ENCODE measurements around the gene RTN4RL1.
"Not testable (repeated sequence)": the region's sequence is repeated elsewhere in the genome, so short reads cannot be mapped to it uniquely, and the experiment has no call there.

RTN4RL1 gene

DNA sequence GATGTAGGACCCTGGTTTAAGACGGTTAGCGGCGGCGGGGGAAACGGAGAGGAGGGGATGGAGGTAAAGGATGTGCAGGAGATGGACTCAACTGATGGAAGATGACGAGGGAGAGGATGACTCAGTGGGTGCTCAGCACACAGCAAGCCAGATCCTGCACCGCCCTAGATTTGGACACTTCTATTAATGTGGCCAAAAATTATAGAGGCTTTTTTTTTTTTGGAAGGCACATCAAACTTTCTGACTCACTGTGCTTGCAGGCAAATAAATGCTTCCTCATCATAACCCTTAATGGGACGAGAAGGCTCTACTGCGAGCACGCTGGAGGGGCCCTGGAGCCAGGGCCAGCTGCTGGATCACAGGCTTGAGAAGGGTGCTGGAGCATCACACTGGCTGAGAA is 36.0 kb downstream of the RTN4RL1 start:
- H3K4me1 ChIP-seq (ENCODE audit: control insufficient read depth in 1 of 2, insufficient read depth in 2 of 2, low read length in 2 of 2): no peaks in the 10 kb centered on the region
- no peak overlapping the region for H3K9ac ChIP-seq (ENCODE audit: low read depth in 1 of 2, low read length in 2 of 2)
- H3K27ac ChIP-seq (ENCODE audit: low read depth, low read length): no peak overlapping the region
- H3K27me3 ChIP-seq (ENCODE audit: control insufficient read depth in 1 of 2, insufficient read depth in 2 of 2, low read length in 2 of 2): no peaks in the 10 kb centered on the region
- H3K4me3 ChIP-seq (ENCODE audit: low read depth in 1 of 2, low read length in 2 of 2): no peak overlapping the region
- H3K36me3 ChIP-seq (ENCODE audit: control insufficient read depth in 1 of 2, insufficient read depth in 2 of 2, low read length in 2 of 2): no peaks in the 10 kb centered on the region
- H3K9me3 ChIP-seq (ENCODE audit: control insufficient read depth in 1 of 2, low read length in 2 of 2): no peaks in the 10 kb centered on the region

DNA sequence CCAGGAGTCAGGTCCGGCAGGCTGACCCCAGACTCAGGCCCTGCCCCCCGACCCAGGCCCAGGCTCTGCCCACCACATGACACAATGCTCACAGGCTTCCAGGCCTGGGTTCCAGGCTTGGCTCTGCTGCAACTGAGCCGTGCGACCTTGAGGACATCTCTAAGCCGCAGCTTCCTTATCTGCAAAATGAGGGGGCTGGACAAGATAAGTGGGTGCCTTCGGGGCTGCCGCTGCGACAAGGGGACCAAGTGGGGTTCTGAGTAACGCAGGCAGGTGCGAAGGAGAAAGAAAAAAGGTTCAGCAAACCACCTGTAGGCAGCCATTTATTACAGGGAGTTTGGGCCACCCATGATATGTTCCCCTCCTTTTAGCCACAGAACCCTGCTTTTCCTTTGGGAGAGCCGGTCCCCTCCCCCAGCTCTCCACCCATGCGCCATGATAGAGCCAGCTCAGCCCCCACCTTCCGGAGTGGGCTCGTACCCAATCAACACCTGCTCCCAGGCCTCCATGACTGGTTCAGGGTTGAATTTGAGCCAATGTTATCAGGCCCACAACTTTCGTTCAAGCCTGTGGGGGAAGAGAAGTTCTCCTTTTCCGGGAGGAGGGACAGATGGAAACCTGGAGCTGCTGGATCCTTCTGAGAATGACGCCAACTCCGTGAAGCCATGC is 38.2 kb downstream of the RTN4RL1 start:
- H3K9me3 ChIP-seq (ENCODE audit: control insufficient read depth in 1 of 2, low read length in 2 of 2): no peaks in the 10 kb centered on the region
- no peak overlapping the region for H3K27ac ChIP-seq (ENCODE audit: low read depth, low read length)
- no peak overlapping the region for H3K9ac ChIP-seq (ENCODE audit: low read depth in 1 of 2, low read length in 2 of 2)
- no peaks in the 10 kb centered on the region for H3K4me1 ChIP-seq (ENCODE audit: control insufficient read depth in 1 of 2, insufficient read depth in 2 of 2, low read length in 2 of 2)
- no peaks in the 10 kb centered on the region for H3K27me3 ChIP-seq (ENCODE audit: control insufficient read depth in 1 of 2, insufficient read depth in 2 of 2, low read length in 2 of 2)
- H3K4me3 ChIP-seq (ENCODE audit: low read depth in 1 of 2, low read length in 2 of 2): no peak overlapping the region
- no peaks in the 10 kb centered on the region for H3K36me3 ChIP-seq (ENCODE audit: control insufficient read depth in 1 of 2, insufficient read depth in 2 of 2, low read length in 2 of 2)

DNA sequence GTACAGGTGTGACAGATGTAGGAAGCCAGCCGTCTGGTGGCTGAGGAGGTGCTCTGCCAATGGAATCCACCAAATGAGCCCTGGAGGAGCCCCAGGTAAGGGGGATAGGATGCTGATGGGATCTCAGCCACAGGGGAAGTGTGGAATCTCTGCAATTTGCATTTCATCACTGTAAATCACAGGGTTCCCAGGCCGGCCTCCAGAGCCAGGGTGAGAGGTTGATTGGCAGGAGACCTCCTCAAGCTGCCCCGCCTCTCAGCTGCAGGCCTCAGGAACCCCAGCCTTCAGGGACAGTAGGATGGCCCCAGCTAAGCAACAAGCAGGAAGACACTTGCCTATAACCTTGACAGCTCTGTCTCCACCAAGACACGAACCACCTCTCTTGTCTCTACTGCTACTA is 39.4 kb downstream of the RTN4RL1 start:
- Histone ChIP-seq H3K27me3 (ENCODE audit: control insufficient read depth in 1 of 2, insufficient read depth in 2 of 2, low read length in 2 of 2) (no peaks in the 10 kb centered on the region), H3K4me3 (ENCODE audit: low read depth in 1 of 2, low read length in 2 of 2) (no peak overlapping the region), H3K4me1 (ENCODE audit: control insufficient read depth in 1 of 2, insufficient read depth in 2 of 2, low read length in 2 of 2) (no peaks in the 10 kb centered on the region), H3K27ac (ENCODE audit: low read depth, low read length) (no peak overlapping the region), H3K9ac (ENCODE audit: low read depth in 1 of 2, low read length in 2 of 2) (no peak overlapping the region), H3K36me3 (ENCODE audit: control insufficient read depth in 1 of 2, insufficient read depth in 2 of 2, low read length in 2 of 2) (no peaks in the 10 kb centered on the region), H3K9me3 (ENCODE audit: control insufficient read depth in 1 of 2, low read length in 2 of 2) (no peaks in the 10 kb centered on the region)

DNA sequence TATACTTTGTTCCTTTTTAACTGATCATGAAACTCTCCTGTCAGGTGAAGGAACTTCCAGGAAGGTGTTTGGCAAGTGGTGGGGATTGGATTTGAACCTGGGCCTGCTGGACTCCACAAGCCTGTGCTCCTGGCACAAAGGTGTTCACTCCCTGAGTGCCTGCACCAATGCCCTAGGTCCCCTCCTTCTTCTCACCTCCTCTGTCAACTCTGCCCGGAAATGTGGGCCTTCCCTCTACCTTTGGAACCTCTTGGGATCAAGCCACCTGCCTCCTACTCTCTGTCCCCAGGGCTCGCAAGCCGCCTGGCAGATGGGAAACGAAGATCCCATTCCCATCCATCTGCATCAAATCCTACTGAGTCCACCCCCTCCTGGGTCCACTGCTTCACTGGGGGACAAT is 40.0 kb downstream of the RTN4RL1 start:
- Histone ChIP-seq H3K27ac (ENCODE audit: low read depth, low read length) (no peak overlapping the region), H3K4me1 (ENCODE audit: control insufficient read depth in 1 of 2, insufficient read depth in 2 of 2, low read length in 2 of 2) (no peaks in the 10 kb centered on the region), H3K4me3 (ENCODE audit: low read depth in 1 of 2, low read length in 2 of 2) (no peak overlapping the region), H3K36me3 (ENCODE audit: control insufficient read depth in 1 of 2, insufficient read depth in 2 of 2, low read length in 2 of 2) (no peaks in the 10 kb centered on the region), H3K27me3 (ENCODE audit: control insufficient read depth in 1 of 2, insufficient read depth in 2 of 2, low read length in 2 of 2) (no peaks in the 10 kb centered on the region), H3K9ac (ENCODE audit: low read depth in 1 of 2, low read length in 2 of 2) (no peak overlapping the region), H3K9me3 (ENCODE audit: control insufficient read depth in 1 of 2, low read length in 2 of 2) (no peaks in the 10 kb centered on the region)

DNA sequence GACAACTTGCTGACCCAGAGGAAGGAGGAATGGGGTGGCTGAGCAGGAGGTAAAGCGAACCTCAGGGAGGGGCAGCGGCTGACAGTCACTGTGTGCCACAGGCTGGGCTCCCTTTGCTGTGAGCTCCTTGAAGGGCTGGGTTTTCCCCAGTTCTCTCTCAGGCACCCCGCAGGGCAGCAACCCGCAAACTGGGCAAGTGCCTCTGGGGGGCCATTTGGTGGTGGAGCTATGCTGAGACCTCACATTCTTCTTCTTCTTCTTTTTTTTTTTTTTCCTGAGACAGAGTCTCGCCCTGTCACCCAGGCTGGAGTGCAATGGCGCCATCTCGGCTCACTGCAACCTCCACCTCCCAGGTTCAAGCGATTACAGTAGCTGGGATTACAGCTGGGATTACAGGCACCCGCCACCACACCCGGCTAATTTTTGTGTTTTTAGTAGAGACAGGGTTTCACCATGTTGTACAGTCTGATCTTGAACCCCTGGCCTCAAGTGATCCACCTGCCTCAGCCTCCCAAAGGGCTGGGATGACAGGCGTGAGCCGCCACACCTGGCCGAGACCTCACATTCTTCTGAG is 42.3 kb downstream of the RTN4RL1 start:
- H3K27ac ChIP-seq (ENCODE audit: low read depth, low read length); H3K4me3 ChIP-seq (ENCODE audit: low read depth in 1 of 2, low read length in 2 of 2); H3K9me3 ChIP-seq (ENCODE audit: control insufficient read depth in 1 of 2, low read length in 2 of 2); H3K4me1 ChIP-seq (ENCODE audit: control insufficient read depth in 1 of 2, insufficient read depth in 2 of 2, low read length in 2 of 2); H3K36me3 ChIP-seq (ENCODE audit: control insufficient read depth in 1 of 2, insufficient read depth in 2 of 2, low read length in 2 of 2); H3K9ac ChIP-seq (ENCODE audit: low read depth in 1 of 2, low read length in 2 of 2): not testable (repeated sequence)
- peaks cover 10% of the 10 kb centered on the region in 2 donors for H3K27me3 ChIP-seq (ENCODE audit: control insufficient read depth in 1 of 2, insufficient read depth in 2 of 2, low read length in 2 of 2)

DNA sequence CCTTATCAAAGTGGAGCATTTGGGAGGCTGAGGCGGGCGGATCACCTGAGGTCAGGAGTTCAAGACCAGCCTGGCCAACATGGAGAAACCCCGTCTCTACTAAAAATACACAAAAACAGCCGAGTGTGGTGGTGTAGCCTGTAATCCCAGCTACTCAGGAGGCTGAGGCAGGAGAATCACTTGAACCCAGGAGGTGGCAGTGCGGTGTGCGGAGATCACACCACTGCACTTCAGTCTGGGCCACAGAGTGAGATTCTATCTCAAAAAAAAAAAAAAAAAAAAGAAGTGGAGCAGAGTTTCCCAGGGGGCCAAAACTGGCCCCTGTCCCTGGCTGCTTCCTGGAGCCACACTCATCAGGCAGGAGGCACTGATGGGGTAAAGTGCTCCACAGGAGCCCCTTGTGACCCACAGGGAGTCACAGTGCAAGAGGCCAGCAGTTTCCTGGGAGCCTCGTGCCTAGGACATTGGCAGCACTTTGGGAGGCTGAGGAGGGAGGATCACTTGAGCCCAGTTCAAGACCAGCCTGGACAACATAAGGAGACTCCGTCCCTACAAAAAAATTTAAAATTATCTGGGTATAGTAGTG is 44.4 kb downstream of the RTN4RL1 start:
- no peaks in the 10 kb centered on the region for H3K9me3 ChIP-seq (ENCODE audit: control insufficient read depth in 1 of 2, low read length in 2 of 2)
- H3K9ac ChIP-seq (ENCODE audit: low read depth in 1 of 2, low read length in 2 of 2): no peak overlapping the region
- H3K27ac ChIP-seq (ENCODE audit: low read depth, low read length): no peak overlapping the region
- no peak overlapping the region for H3K4me3 ChIP-seq (ENCODE audit: low read depth in 1 of 2, low read length in 2 of 2)
- no peaks in the 10 kb centered on the region for H3K4me1 ChIP-seq (ENCODE audit: control insufficient read depth in 1 of 2, insufficient read depth in 2 of 2, low read length in 2 of 2)
- H3K27me3 ChIP-seq (ENCODE audit: control insufficient read depth in 1 of 2, insufficient read depth in 2 of 2, low read length in 2 of 2): peaks cover 18 to 19% of the 10 kb centered on the region in 2 donors
- no peaks in the 10 kb centered on the region for H3K36me3 ChIP-seq (ENCODE audit: control insufficient read depth in 1 of 2, insufficient read depth in 2 of 2, low read length in 2 of 2)

DNA sequence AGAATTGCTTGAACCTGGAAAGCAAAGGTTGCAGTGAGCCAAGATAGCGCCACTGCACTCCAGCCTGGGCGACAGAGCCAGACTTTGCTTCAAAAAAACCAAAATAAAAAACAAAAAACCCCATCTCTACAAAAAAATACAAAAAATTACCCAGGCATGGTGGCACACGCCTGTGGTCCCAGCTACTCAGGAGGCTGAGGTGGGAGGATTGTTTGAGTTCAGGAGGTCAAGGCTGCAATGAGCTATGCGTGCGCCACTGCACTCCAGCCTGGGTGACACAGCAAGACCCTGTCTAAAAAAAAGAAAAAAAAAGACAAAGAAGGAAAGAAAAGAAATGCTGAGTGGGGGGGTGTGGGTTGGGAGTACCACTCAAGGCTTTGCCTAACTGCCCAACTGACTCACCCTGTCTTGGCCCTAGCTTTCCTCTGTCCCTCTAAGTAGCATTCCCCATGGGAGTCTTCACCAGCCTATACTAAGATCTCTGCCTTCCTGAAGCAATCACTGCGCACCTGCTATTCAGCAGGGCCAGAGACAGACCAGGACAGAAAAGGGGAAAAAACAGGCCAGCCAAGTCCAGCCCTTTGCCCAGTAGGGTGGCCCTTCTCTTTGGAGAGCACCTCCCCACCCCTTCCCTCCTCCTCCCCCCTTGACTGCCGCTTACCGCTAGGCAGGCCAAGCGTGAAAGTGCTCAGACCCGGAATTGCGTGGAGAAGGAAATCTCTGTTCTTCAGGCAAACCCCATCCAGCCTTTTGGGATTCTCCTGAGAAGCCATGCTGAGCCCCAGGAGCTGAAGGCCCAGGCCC is 45.8 kb downstream of the RTN4RL1 start:
- peaks cover 18 to 23% of the 10 kb centered on the region in 2 donors for H3K27me3 ChIP-seq (ENCODE audit: control insufficient read depth in 1 of 2, insufficient read depth in 2 of 2, low read length in 2 of 2)
- H3K4me1 ChIP-seq (ENCODE audit: control insufficient read depth in 1 of 2, insufficient read depth in 2 of 2, low read length in 2 of 2): no peaks in the 10 kb centered on the region
- no peak overlapping the region for H3K27ac ChIP-seq (ENCODE audit: low read depth, low read length)
- no peaks in the 10 kb centered on the region for H3K36me3 ChIP-seq (ENCODE audit: control insufficient read depth in 1 of 2, insufficient read depth in 2 of 2, low read length in 2 of 2)
- no peaks in the 10 kb centered on the region for H3K9me3 ChIP-seq (ENCODE audit: control insufficient read depth in 1 of 2, low read length in 2 of 2)
- H3K9ac ChIP-seq (ENCODE audit: low read depth in 1 of 2, low read length in 2 of 2): no peak overlapping the region
- no peak overlapping the region for H3K4me3 ChIP-seq (ENCODE audit: low read depth in 1 of 2, low read length in 2 of 2)

DNA sequence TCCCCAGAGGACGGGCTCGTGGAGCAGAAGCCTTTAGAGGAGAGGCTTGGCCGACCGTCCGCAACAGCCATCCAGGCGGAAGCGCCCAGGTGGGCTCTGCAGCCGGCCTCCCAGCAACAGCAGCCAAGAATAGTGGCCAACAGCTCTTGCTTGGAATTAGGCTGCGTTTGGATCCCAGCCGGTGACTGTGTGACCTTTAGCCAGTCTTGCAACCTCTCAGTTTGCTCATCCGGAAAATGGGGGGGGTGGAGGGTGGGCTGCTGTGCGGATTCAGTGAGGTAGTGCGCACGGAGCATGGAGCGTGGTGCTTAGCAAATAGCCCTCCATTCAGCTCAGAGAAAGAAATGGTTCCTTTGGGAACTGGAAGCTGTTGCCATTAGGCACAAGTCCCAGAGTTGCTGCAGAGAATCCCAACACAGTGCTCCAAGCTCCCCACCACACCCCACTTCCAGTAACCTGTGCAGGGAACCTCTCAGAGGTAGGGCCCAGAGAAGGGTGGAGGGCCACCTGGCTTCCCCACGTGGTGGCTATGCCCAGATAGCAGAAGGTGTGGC is 46.7 kb downstream of the RTN4RL1 start:
- H3K36me3 ChIP-seq (ENCODE audit: control insufficient read depth in 1 of 2, insufficient read depth in 2 of 2, low read length in 2 of 2): no peaks in the 10 kb centered on the region

DNA sequence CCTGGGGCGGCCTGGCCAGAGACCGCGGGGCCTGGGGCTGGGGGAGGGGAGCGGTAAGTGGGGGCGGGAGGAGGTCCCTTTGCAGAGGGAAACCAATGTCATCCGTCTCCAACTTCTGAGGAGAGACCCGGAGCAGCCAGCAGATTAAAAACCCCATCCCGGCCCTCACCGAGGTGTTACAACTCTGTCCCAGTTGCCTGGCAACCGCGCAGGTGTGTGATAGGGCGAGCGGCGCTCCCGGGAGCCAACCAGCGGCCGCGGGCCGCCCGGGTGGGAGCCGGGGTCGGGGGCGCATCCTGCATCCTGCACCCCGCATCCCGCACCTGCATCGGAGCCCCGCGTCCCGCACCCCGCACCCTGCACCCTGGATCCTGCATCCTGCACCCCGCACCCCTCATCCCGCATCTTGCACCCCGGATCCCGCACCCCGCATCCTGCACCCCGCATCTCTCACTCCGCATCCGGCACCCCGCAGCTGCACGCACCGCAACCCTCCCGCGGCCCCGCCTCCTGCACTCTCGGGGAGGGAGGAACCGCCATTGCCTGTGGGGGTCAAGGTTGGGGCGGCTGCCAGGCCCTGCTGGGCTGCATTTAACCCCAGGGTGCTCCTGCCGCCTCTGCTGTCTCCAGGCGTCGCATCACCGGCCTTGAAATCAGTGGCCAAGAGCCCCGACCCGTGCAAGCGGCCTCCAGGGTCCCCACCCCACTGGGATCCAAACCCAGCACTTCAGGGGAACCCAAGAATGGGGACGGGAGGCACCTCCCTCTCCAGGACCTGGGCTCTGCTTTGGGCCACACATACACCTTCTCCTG is 47.3 kb downstream of the RTN4RL1 start:
- no peaks in the 10 kb centered on the region for H3K36me3 ChIP-seq (ENCODE audit: control insufficient read depth in 1 of 2, insufficient read depth in 2 of 2, low read length in 2 of 2)
- H3K9me3 ChIP-seq (ENCODE audit: control insufficient read depth in 1 of 2, low read length in 2 of 2): no peaks in the 10 kb centered on the region
- peaks cover 18 to 23% of the 10 kb centered on the region in 2 donors for H3K27me3 ChIP-seq (ENCODE audit: control insufficient read depth in 1 of 2, insufficient read depth in 2 of 2, low read length in 2 of 2)
- no peaks in the 10 kb centered on the region for H3K4me1 ChIP-seq (ENCODE audit: control insufficient read depth in 1 of 2, insufficient read depth in 2 of 2, low read length in 2 of 2)
- no peak overlapping the region for H3K4me3 ChIP-seq (ENCODE audit: low read depth in 1 of 2, low read length in 2 of 2)
- no peak overlapping the region for H3K27ac ChIP-seq (ENCODE audit: low read depth, low read length)
- no peak overlapping the region for H3K9ac ChIP-seq (ENCODE audit: low read depth in 1 of 2, low read length in 2 of 2)

More for the DNA sequence above, 46.7 kb downstream of the RTN4RL1 start:
- H3K27ac ChIP-seq (ENCODE audit: low read depth, low read length): no peak overlapping the region
- H3K4me3 ChIP-seq (ENCODE audit: low read depth in 1 of 2, low read length in 2 of 2): no peak overlapping the region
- peaks cover 18 to 23% of the 10 kb centered on the region in 2 donors for H3K27me3 ChIP-seq (ENCODE audit: control insufficient read depth in 1 of 2, insufficient read depth in 2 of 2, low read length in 2 of 2)
- no peak overlapping the region for H3K9ac ChIP-seq (ENCODE audit: low read depth in 1 of 2, low read length in 2 of 2)
- H3K9me3 ChIP-seq (ENCODE audit: control insufficient read depth in 1 of 2, low read length in 2 of 2): no peaks in the 10 kb centered on the region
- no peaks in the 10 kb centered on the region for H3K4me1 ChIP-seq (ENCODE audit: control insufficient read depth in 1 of 2, insufficient read depth in 2 of 2, low read length in 2 of 2)
